ENCODE measurements around the gene NUDT14.

Gene NUDT14

DNA sequence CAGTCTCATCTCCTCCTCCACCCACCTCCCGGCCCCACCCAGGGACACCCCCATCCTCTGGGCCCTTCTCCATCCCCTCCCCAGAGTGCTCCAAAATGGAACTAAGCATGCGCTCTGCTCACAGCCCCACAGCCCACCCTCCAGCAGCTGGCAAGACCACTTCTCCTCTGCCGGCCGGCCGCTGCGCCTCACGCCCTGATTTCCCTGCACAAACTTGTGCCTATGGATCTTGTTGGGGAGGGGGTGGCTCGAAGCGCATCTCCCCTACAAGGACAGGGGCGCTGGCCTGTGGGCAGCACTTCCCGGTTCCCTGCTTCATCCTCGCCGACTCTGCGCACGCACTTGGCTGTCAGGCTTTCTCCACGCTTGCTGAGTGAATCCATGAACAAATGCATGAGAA, 19.5 kb upstream of the NUDT14 start:
- H3K27ac ChIP-seq = no peak overlapping the region
- H3K4me1 ChIP-seq = peaks cover 100% of the 10 kb centered on the region
- H4K20me1 ChIP-seq = peaks cover 32% of the 10 kb centered on the region
- peak overlapping the region; percentile 99 for H3K4me2 ChIP-seq
- H3K4me3 ChIP-seq = no peak overlapping the region; the same call in 1 of the 2 replicates
- H3K36me3 ChIP-seq = no peaks in the 10 kb centered on the region
- TF ChIP-seq Cebpa-rat (IDR thresholded peaks at IDR 0.05) = no peak
- peak overlapping the region; percentile 46 for H3K9ac ChIP-seq
- H3K27me3 ChIP-seq = no peaks in the 10 kb centered on the region
- no peaks in the 10 kb centered on the region for H3K9me3 ChIP-seq

DNA sequence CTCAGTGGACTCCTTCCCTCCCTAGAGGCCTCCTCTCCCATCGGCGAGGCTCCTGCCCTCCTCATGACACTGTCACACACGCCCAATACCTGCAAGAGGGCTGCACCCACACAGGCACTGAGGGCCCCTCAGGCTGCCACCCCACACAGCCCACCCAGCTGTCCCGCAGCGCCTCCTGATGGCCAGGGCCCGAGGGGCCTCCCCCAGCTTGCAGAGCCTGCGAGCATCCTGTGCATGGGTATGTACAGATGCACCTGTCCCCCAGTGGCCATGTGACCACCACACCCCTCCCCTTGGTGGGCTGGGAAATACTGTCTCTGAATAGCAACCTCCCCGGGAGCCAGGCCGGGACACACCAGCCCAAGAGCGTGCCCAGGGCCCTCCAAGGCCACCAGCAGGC, 19.0 kb upstream of the NUDT14 start:
- Histone ChIP-seq H3K36me3 (no peaks in the 10 kb centered on the region), H4K20me1 (peaks cover 26% of the 10 kb centered on the region), H3K27ac (no peak overlapping the region), H3K4me1 (peaks cover 100% of the 10 kb centered on the region), H3K4me2 (peak overlapping the region; percentile 99), H3K27me3 (no peaks in the 10 kb centered on the region), H3K9ac (0 out of 2 replicates have a peak overlapping the region, but pooled peaks have one; percentile 24), H3K4me3 (no peak overlapping the region), H3K9me3 (no peaks in the 10 kb centered on the region)
- no peak for TF ChIP-seq Cebpa-rat (IDR thresholded peaks at IDR 0.05)

GRCh38 chr14:105199093-105199492, 18.0 kb upstream of the NUDT14 start:
- no peak overlapping the region for H3K9ac ChIP-seq
- TF ChIP-seq Cebpa-rat (IDR thresholded peaks at IDR 0.05) = no peak
- no peak overlapping the region for H3K27ac ChIP-seq
- no peaks in the 10 kb centered on the region for H3K27me3 ChIP-seq
- peaks cover 17% of the 10 kb centered on the region for H4K20me1 ChIP-seq
- H3K9me3 ChIP-seq = no peaks in the 10 kb centered on the region
- no peaks in the 10 kb centered on the region for H3K36me3 ChIP-seq
- peaks cover 100% of the 10 kb centered on the region for H3K4me1 ChIP-seq
- peak overlapping the region; percentile 99 for H3K4me2 ChIP-seq
- H3K4me3 ChIP-seq = no peak overlapping the region

GRCh38 chr14:105198588-105198987, 17.5 kb upstream of the NUDT14 start:
- H3K36me3 ChIP-seq = no peaks in the 10 kb centered on the region
- no peak overlapping the region for H3K9ac ChIP-seq
- peak overlapping the region; percentile 99 for H3K4me2 ChIP-seq
- no peak overlapping the region for H3K27ac ChIP-seq
- no peaks in the 10 kb centered on the region for H3K9me3 ChIP-seq
- no peaks in the 10 kb centered on the region for H3K27me3 ChIP-seq
- no peak for TF ChIP-seq Cebpa-rat (IDR thresholded peaks at IDR 0.05)
- peaks cover 100% of the 10 kb centered on the region for H3K4me1 ChIP-seq
- H3K4me3 ChIP-seq = no peak overlapping the region
- peaks cover 12% of the 10 kb centered on the region for H4K20me1 ChIP-seq

GRCh38 chr14:105197211-105197641, 16.1 kb upstream of the NUDT14 start:
- H3K27ac ChIP-seq = 0 out of 2 replicates have a peak overlapping the region, but pooled peaks have one; percentile 30
- no peaks in the 10 kb centered on the region for H3K9me3 ChIP-seq
- 0 out of 2 replicates have a peak overlapping the region, but pooled peaks have one; percentile 41 for H3K9ac ChIP-seq
- peak overlapping the region; percentile 99 for H3K4me2 ChIP-seq
- no peak overlapping the region for H3K4me3 ChIP-seq
- no peaks in the 10 kb centered on the region for H3K36me3 ChIP-seq
- peaks cover 97% of the 10 kb centered on the region for H3K4me1 ChIP-seq
- no peak for TF ChIP-seq Cebpa-rat (IDR thresholded peaks at IDR 0.05)
- H3K27me3 ChIP-seq = no peaks in the 10 kb centered on the region
- H4K20me1 ChIP-seq = peaks cover 3% of the 10 kb centered on the region

DNA sequence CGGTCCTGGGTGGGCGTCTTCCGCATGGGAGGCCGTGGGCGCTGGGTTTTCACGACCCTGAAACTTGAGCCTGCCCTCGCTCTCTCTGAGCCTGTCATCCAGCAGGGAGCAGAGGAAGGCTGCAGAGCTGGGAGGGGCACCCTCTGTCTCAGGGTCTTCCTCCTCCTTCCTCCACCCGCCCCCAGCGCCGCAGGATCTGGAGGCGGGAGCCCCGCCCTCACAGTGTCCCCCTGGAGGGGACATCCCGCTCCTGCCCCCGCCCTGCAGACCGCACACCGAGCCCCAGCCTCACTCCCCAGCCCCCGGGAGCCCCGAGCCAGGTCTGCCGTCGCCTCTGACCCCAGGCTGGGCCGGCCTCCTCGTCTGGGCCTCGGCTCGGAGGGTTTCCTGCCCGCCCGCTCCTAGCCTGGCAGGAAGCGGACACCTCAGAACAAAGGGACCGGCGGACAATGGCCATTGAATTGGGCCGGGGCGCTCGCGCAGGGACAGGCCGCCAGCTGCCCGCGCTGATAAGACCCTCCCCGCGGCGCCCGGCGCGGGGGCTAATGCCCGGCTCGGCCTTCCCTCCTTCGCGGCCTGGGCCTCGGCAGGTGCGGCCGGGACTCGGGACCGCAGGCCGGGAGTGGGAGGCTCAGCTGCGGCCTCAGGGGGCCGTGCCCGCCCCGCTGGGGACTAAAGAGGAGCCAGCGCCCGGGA, 15.3 kb upstream of the NUDT14 start:
- peak overlapping the region; percentile 99 for H3K4me2 ChIP-seq
- H3K27me3 ChIP-seq = no peaks in the 10 kb centered on the region
- peak overlapping the region; percentile 68 for H3K9ac ChIP-seq
- H3K27ac ChIP-seq = peak overlapping the region; percentile 76
- H3K36me3 ChIP-seq = no peaks in the 10 kb centered on the region
- H3K4me3 ChIP-seq = peak overlapping the region; percentile 59
- no peaks in the 10 kb centered on the region for H3K9me3 ChIP-seq
- TF ChIP-seq Cebpa-rat (IDR thresholded peaks at IDR 0.05) = no peak
- no peaks in the 10 kb centered on the region for H4K20me1 ChIP-seq
- peaks cover 95% of the 10 kb centered on the region for H3K4me1 ChIP-seq

GRCh38 chr14:105195522-105196264, 14.6 kb upstream of the NUDT14 start:
- Histone ChIP-seq H3K27ac (peak overlapping the region; percentile 76), H3K9ac (peak overlapping the region; percentile 68), H3K27me3 (no peaks in the 10 kb centered on the region), H3K36me3 (no peaks in the 10 kb centered on the region), H3K4me1 (peaks cover 94% of the 10 kb centered on the region), H3K4me3 (peak overlapping the region; percentile 59), H3K9me3 (no peaks in the 10 kb centered on the region), H3K4me2 (peak overlapping the region; percentile 99), H4K20me1 (no peaks in the 10 kb centered on the region)
- no peak for TF ChIP-seq Cebpa-rat (IDR thresholded peaks at IDR 0.05)

GRCh38 chr14:105195051-105195450, 13.9 kb upstream of the NUDT14 start:
- H3K4me3 ChIP-seq = no peak overlapping the region
- no peaks in the 10 kb centered on the region for H3K36me3 ChIP-seq
- no peaks in the 10 kb centered on the region for H4K20me1 ChIP-seq
- H3K4me2 ChIP-seq = peak overlapping the region; percentile 99
- no peaks in the 10 kb centered on the region for H3K27me3 ChIP-seq
- TF ChIP-seq Cebpa-rat (IDR thresholded peaks at IDR 0.05) = no peak
- no peak overlapping the region for H3K9ac ChIP-seq
- H3K4me1 ChIP-seq = peaks cover 87% of the 10 kb centered on the region
- peak overlapping the region; percentile 82; the same call in 1 of the 2 replicates for H3K27ac ChIP-seq
- H3K9me3 ChIP-seq = no peaks in the 10 kb centered on the region

- Histone ChIP-seq H3K36me3 (no peaks in the 10 kb centered on the region), H3K4me3 (peak overlapping the region; percentile 42; the same call in 1 of the 2 replicates), H3K9me3 (peaks cover under 1% of the 10 kb centered on the region; the same call in 1 of the 2 replicates), H3K4me1 (peaks cover 78% of the 10 kb centered on the region), H3K4me2 (peak overlapping the region; percentile 99), H3K9ac (peak overlapping the region; percentile 71; the same call in 1 of the 2 replicates), H3K27me3 (no peaks in the 10 kb centered on the region), H4K20me1 (no peaks in the 10 kb centered on the region), H3K27ac (peak overlapping the region; percentile 82)
- no peak for TF ChIP-seq Cebpa-rat (IDR thresholded peaks at IDR 0.05)
Observed at GRCh38 chr14:105193916-105194782, 13.0 kb upstream of the NUDT14 start.

Measured in BLaER1 (cell line).